SH-SY5Y (cell line): ENCODE results near the gene TNFRSF1A.

ENCODE experiments used
- GATA2 ChIP-seq: IDR thresholded peaks from 2 replicates; pipeline ENCODE4 v1.6.1; 2011; ENCODE audit warnings: mild to moderate bottlenecking, low read depth, low read length
- GATA3 ChIP-seq: IDR thresholded peaks from 2 replicates; pipeline ENCODE4 v1.6.1; 2011; ENCODE audit warnings: low read depth, mild to moderate bottlenecking, low read length, moderate library complexity

DNA sequence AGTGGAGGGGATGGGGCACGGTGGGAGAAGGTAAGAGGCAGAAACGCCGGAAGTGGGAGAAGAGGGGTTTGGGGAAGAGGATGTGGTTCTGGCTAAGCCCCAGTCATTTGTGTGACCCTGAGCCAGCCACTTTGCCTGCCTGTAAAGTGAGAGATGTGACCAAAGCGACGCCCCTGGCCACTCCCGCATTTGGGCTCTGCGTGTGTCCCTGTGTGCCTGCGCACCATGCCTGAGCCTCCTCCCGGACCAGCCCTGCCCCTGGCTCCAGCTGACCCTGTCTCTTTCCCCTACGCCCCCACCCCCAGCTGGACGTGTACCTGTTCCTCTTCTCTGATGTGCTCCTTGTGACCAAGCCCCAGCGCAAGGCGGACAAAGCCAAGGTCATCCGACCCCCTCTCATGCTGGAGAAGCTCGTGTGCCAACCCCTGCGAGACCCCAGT is 23.4 kb downstream of the TNFRSF1A start:
- TF ChIP-seq GATA2, result no peak
- no peak for TF ChIP-seq GATA3
